DND-41 (cell line): ENCODE data around the gene SYCE3.

Source experiments
- ATAC-seq: fragments of 200-7000 bp; cut with Tn5 transposase; 3 replicates; pipeline ENCODE4 v1.9.1; 2021; ENCODE audit warnings: low read depth; ENCODE audit not compliant: insufficient read depth
- DNase-seq: peaks from one replicate; pipeline ENCODE4 v3.0.0-alpha.2; 2020
- H2AFZ ChIP-seq: 2 replicates; pipeline ENCODE4 v1.6.0; 2012; ENCODE audit warnings: low read depth, low read length
- H3K27ac ChIP-seq: 2 replicates; pipeline ENCODE4 v1.5.1; 2012; ENCODE audit warnings: low read length, inconsistent platforms
- H3K27me3 ChIP-seq: fragments of 200-600 bp; sonication (generic); 2 replicates; pipeline ENCODE4 v1.6.0; 2012; ENCODE audit warnings: low read length, mild to moderate bottlenecking, inconsistent platforms; ENCODE audit not compliant: insufficient read depth, poor library complexity
- H3K36me3 ChIP-seq: 2 replicates; pipeline ENCODE4 v1.5.1; 2012; ENCODE audit warnings: low read length, inconsistent platforms; ENCODE audit not compliant: insufficient read depth
- H3K4me1 ChIP-seq: 2 replicates; pipeline ENCODE4 v1.5.1; 2012; ENCODE audit warnings: mild to moderate bottlenecking, low read length; ENCODE audit not compliant: insufficient read depth
- H3K4me2 ChIP-seq: 2 replicates; pipeline ENCODE4 v1.6.0; 2012; ENCODE audit warnings: mild to moderate bottlenecking, moderate library complexity, low read length, inconsistent platforms; ENCODE audit not compliant: insufficient read depth
- H3K4me3 ChIP-seq, 2 experiments: fragments of 200-600 bp in 1 of 2; shearing (Covaris generic) in 1 of 2; 2 replicates each; pipeline ENCODE4 v1.5.1; 2012 to 2016; ENCODE audit warnings: inconsistent platforms in 2 of 2, low read length in 2 of 2, mild to moderate bottlenecking in 2 of 2, low read depth in 1 of 2, moderate library complexity in 1 of 2
- H3K79me2 ChIP-seq: 2 replicates; pipeline ENCODE4 v1.6.0; 2012; ENCODE audit warnings: low read length, inconsistent platforms; ENCODE audit not compliant: insufficient read depth
- H3K9ac ChIP-seq: 2 replicates; pipeline ENCODE4 v1.6.0; 2012; ENCODE audit warnings: low read depth, mild to moderate bottlenecking, inconsistent platforms, low read length, moderate library complexity
- H3K9me3 ChIP-seq: 2 replicates; pipeline ENCODE4 v1.5.1; 2012; ENCODE audit warnings: low read length, moderate library complexity, mild to moderate bottlenecking, inconsistent platforms; ENCODE audit not compliant: insufficient read depth, severe bottlenecking
- H4K20me1 ChIP-seq: 2 replicates; pipeline ENCODE4 v1.6.0; 2012; ENCODE audit warnings: low read length; ENCODE audit not compliant: insufficient read depth
- CTCF ChIP-seq: IDR thresholded peaks from 2 replicates; pipeline ENCODE4 v1.5.1; 2012; ENCODE audit warnings: borderline replicate concordance, low read length, moderate library complexity, mild to moderate bottlenecking; ENCODE audit not compliant: poor library complexity, severe bottlenecking; ENCODE audit errors: extremely low read depth
- EZH2 ChIP-seq: IDR thresholded peaks from 3 replicates; pipeline ENCODE4 v1.6.1; 2012; ENCODE audit warnings: borderline replicate concordance, low read depth, mild to moderate bottlenecking, moderate library complexity, low read length, inconsistent platforms; ENCODE audit not compliant: severe bottlenecking

Gene SYCE3

GRCh38 chr22:50570861-50571260, 8.1 kb upstream of the SYCE3 start:
- peaks cover 78% of the 10 kb centered on the region for H3K36me3 ChIP-seq
- no peaks in the 10 kb centered on the region for H3K79me2 ChIP-seq
- H3K4me2 ChIP-seq, result no peak overlapping the region
- no peak for DNase-seq
- ATAC-seq, result no peak
- H3K9me3 ChIP-seq, result no peaks in the 10 kb centered on the region
- H3K4me1 ChIP-seq, result no peaks in the 10 kb centered on the region
- H4K20me1 ChIP-seq, result no peaks in the 10 kb centered on the region; the same call in 1 of the 2 replicates
- H3K27me3 ChIP-seq, result no peaks in the 10 kb centered on the region
- no peak overlapping the region for H2AFZ ChIP-seq
- no peak overlapping the region for H3K9ac ChIP-seq
- TF ChIP-seq EZH2, result no peak
- no peak overlapping the region for H3K27ac ChIP-seq
- H3K4me3 ChIP-seq, result no peak overlapping the region

GRCh38 chr22:50569896-50570535, 7.3 kb upstream of the SYCE3 start:
- Histone ChIP-seq H4K20me1 (no peaks in the 10 kb centered on the region; the same call in 1 of the 2 replicates), H3K9ac (no peak overlapping the region), H3K79me2 (no peaks in the 10 kb centered on the region), H3K4me1 (no peaks in the 10 kb centered on the region), H3K4me2 (no peak overlapping the region), H3K27ac (no peak overlapping the region), H2AFZ (no peak overlapping the region), H3K27me3 (no peaks in the 10 kb centered on the region), H3K4me3 (no peak overlapping the region), H3K9me3 (no peaks in the 10 kb centered on the region), H3K36me3 (peaks cover 71% of the 10 kb centered on the region)
- TF ChIP-seq EZH2 (no peak), CTCF (no peak)
- ATAC-seq (no peak), DNase-seq (no peak)

GRCh38 chr22:50569041-50569459, 6.3 kb upstream of the SYCE3 start:
- Histone ChIP-seq H3K79me2 (no peaks in the 10 kb centered on the region), H3K36me3 (peaks cover 64% of the 10 kb centered on the region), H3K27ac (no peak overlapping the region), H3K9me3 (no peaks in the 10 kb centered on the region), H3K4me3 (no peak overlapping the region), H2AFZ (no peak overlapping the region), H3K4me2 (no peak overlapping the region), H3K4me1 (no peaks in the 10 kb centered on the region), H3K9ac (no peak overlapping the region), H4K20me1 (no peaks in the 10 kb centered on the region; the same call in 1 of the 2 replicates), H3K27me3 (no peaks in the 10 kb centered on the region)
- no peak for TF ChIP-seq CTCF
- no peak for TF ChIP-seq EZH2
- ATAC-seq (no peak), DNase-seq (no peak)

- no peaks in the 10 kb centered on the region for H3K79me2 ChIP-seq
- H2AFZ ChIP-seq, result no peak overlapping the region
- TF ChIP-seq EZH2, result no peak
- DNase-seq (no peak), ATAC-seq (no peak)
- H3K9me3 ChIP-seq, result no peaks in the 10 kb centered on the region
- H3K4me1 ChIP-seq, result peaks cover 2% of the 10 kb centered on the region
- H3K4me2 ChIP-seq, result no peak overlapping the region
- H3K27ac ChIP-seq, result no peak overlapping the region
- H3K9ac ChIP-seq, result no peak overlapping the region
- no peak overlapping the region for H3K4me3 ChIP-seq
- no peaks in the 10 kb centered on the region; the same call in 1 of the 2 replicates for H4K20me1 ChIP-seq
- H3K27me3 ChIP-seq, result no peaks in the 10 kb centered on the region
- H3K36me3 ChIP-seq, result peaks cover 60% of the 10 kb centered on the region
Measured at GRCh38 chr22:50568626-50569025, 5.9 kb upstream of the SYCE3 start.
